Right lobe of liver (tissue), 6 donors: ENCODE measurements around the gene PRXL2A. TPM values are rescaled to one million over a fixed set of nuclear protein-coding genes. Genes with fewer than 3 reads are reported as not detected.

Source experiments
- ATAC-seq, 4 donors: fragments of 200-7000 bp; cut with Tn5 transposase; one replicate each; pipeline ENCODE4 v1.9.1; 2020; ENCODE audit warnings: mild to moderate bottlenecking in 4 of 4, moderate library complexity in 4 of 4
- DNase-seq, 3 donors: peaks; one replicate each; pipeline ENCODE4 v3.0.0-alpha.2; 2020
- H3K27ac ChIP-seq, 3 donors: fragments of 200-600 bp; one replicate each; pipeline ENCODE4 v1.8.0; 2022
- H3K27me3 ChIP-seq, 2 donors: fragments of 200-600 bp; one replicate each; pipeline ENCODE4 v1.8.0; 2022
- H3K36me3 ChIP-seq, 4 donors: fragments of 200-600 bp; sonication (generic) in 1 of 4; one replicate each; pipeline versions ENCODE4 v1.5.1 to v1.8.0; 2017 to 2022; ENCODE audit warnings: control low read depth in 1 of 4
- H3K4me1 ChIP-seq, 4 donors: fragments of 200-600 bp; sonication (generic) in 1 of 4; one replicate each; pipeline versions ENCODE4 v1.5.1 to v1.8.0; 2017 to 2022; ENCODE audit warnings: control low read depth in 1 of 4
- H3K4me3 ChIP-seq, 3 donors: fragments of 200-600 bp; one replicate each; pipeline ENCODE4 v1.8.0; 2022
- H3K9me3 ChIP-seq, 4 donors: fragments of 200-600 bp; sonication (generic) in 1 of 4; one replicate each; pipeline versions ENCODE4 v1.5.1 to v1.8.0; 2017 to 2022; ENCODE audit warnings: control low read depth in 1 of 4
- CTCF ChIP-seq, 4 donors: fragments of 200-600 bp in 3 of 4; fragments of 450-650 bp in 1 of 4; IDR thresholded peaks; one replicate each; pipeline versions ENCODE4 v1.5.1 to v1.8.0; 2016 to 2022; ENCODE audit warnings: antibody characterized with exemption in 4 of 4, mild to moderate bottlenecking in 2 of 4
- POLR2A ChIP-seq: fragments of 450-650 bp; IDR thresholded peaks from one replicate; pipeline ENCODE4 v1.6.1; 2017; ENCODE audit warnings: antibody characterized with exemption, mild to moderate bottlenecking
- WGBS: methylation state at CpG from one replicate; pipeline ENCODE4 v1.1.6; 2018; ENCODE audit warnings: low coverage, low lambda C conversion rate; ENCODE audit not compliant: insufficient coverage; ENCODE audit errors: missing lambda C conversion rate; 5-methylcytosine and 5-hydroxymethylcytosine counted together
- intact Hi-C, 2 donors: fragments of 100-400 bp; cut with DNase I; formaldehyde crosslinking; loops; one replicate each; pipeline versions ENCODE4 v1.11.2 to v1.14.1; 2022
- total RNA-seq, 6 experiments: library from RNA; depleted of rRNA in 2 of 6; stranded (reverse); fragments of >200 nt in 2 of 6; fragmentation: NEBNext Ultra II Directional in 3 of 6; extraction: Animal tissue kit (Norgen Biotek cat#: 25700) in 3 of 6; gene quantifications; one replicate each; pipeline versions ENCODE4 v1.1.0 to v1.2.4, GENCODE V29; 2016 to 2023
- donor health status: DM: no; HTN: yes; CAD: no.
- donor health status: DM: no; HTN: no; CAD: no.
- donor health status: DM: no; HTN: no; CAD: no.
- donor health status: DM: no; HTN: yes; CAD: no.
- donor health status: DM: no; HTN: yes; CAD: no.

Gene PRXL2A
- total RNA-seq, 6 experiments from 2014 or later: 41.3 to 89.8 (median 80.5) TPM

- intact Hi-C loops: no loop called here
- DNase-seq (no peak), ATAC-seq (peak in 2 of 4 donors; percentile 38 to 89)
- Histone ChIP-seq H3K27me3 (no peaks in the 10 kb centered on the region), H3K9me3 (no peaks in the 10 kb centered on the region), H3K27ac (no peak overlapping the region), H3K36me3 (peaks cover 0 to 28% (median 9%) of the 10 kb centered on the region in 4 donors), H3K4me1 (no peaks in the 10 kb centered on the region), H3K4me3 (no peak overlapping the region)
- WGBS: 74% methylated on average over 9 of the region's 9 CpGs
- TF ChIP-seq POLR2A (no peak), CTCF (IDR thresholded peaks at IDR 0.05) (peak in 1 of 4 donors; percentile 4)
Observed at GRCh38 chr10:80429521-80429973, 21.2 kb downstream of the PRXL2A start.

- H3K27me3 ChIP-seq: no peaks in the 10 kb centered on the region
- intact Hi-C loops: no loop called here
- TF ChIP-seq CTCF (IDR thresholded peaks at IDR 0.05) (no peak), POLR2A (no peak)
- no peak overlapping the region for H3K4me3 ChIP-seq
- H3K4me1 ChIP-seq: no peaks in the 10 kb centered on the region
- peaks cover 0 to 6% (median 3%) of the 10 kb centered on the region in 4 donors for H3K36me3 ChIP-seq
- DNase-seq (no peak), ATAC-seq (no peak)
- no peak overlapping the region for H3K27ac ChIP-seq
- WGBS: 60% methylated on average over 3 of the region's 3 CpGs
- H3K9me3 ChIP-seq: no peaks in the 10 kb centered on the region
Observed at GRCh38 chr10:80433134-80433533, 24.8 kb downstream of the PRXL2A start.

- Histone ChIP-seq H3K27me3 (no peaks in the 10 kb centered on the region), H3K36me3 (peaks cover 0 to 6% (median 0%) of the 10 kb centered on the region in 4 donors), H3K9me3 (no peaks in the 10 kb centered on the region), H3K4me1 (no peaks in the 10 kb centered on the region), H3K4me3 (no peak overlapping the region), H3K27ac (no peak overlapping the region)
- no peak for TF ChIP-seq CTCF (IDR thresholded peaks at IDR 0.05)
- TF ChIP-seq POLR2A: no peak
- no peak for ATAC-seq
- WGBS: 69% methylated on average over 5 of the region's 6 CpGs
- DNase-seq: no peak
- intact Hi-C loops: no loop called here
Observed at GRCh38 chr10:80436446-80437098, 28.2 kb downstream of the PRXL2A start.

- no peaks in the 10 kb centered on the region for H3K27me3 ChIP-seq
- peaks cover 0 to under 1% (median 0%) of the 10 kb centered on the region in 4 donors for H3K36me3 ChIP-seq
- no peaks in the 10 kb centered on the region for H3K4me1 ChIP-seq
- H3K27ac ChIP-seq: no peak overlapping the region
- WGBS: 75% methylated on average over 2 of the region's 2 CpGs
- ATAC-seq (no peak), DNase-seq (no peak)
- no peak overlapping the region for H3K4me3 ChIP-seq
- intact Hi-C loops: no loop called here
- TF ChIP-seq CTCF (IDR thresholded peaks at IDR 0.05) (no peak), POLR2A (no peak)
- no peaks in the 10 kb centered on the region for H3K9me3 ChIP-seq
Observed at GRCh38 chr10:80437227-80437626, 28.9 kb downstream of the PRXL2A start.
